PFSK-1 (cell line): ENCODE measurements around the gene SCAP.

Experiments used
- POLR2AphosphoS5 ChIP-seq: IDR thresholded peaks from 2 replicates; pipeline ENCODE4 v1.6.1; 2012; ENCODE audit warnings: low read depth, mild to moderate bottlenecking, control low read depth, low read length, moderate library complexity
- REST ChIP-seq, 2 experiments: IDR thresholded peaks; 2 replicates each; pipeline versions ENCODE4 v1.6.1 to v1.8.0; 2011 to 2012; ENCODE audit warnings: low read depth in 2 of 2, low read length in 2 of 2, control low read depth in 1 of 2, inconsistent platforms in 1 of 2, mild to moderate bottlenecking in 1 of 2, moderate library complexity in 1 of 2; ENCODE audit not compliant: insufficient read depth in 1 of 2

- TF ChIP-seq POLR2AphosphoS5: no peak
- TF ChIP-seq REST (IDR thresholded peaks at IDR 0.05; ENCODE audit: insufficient read depth in 1 of 2, low read depth in 2 of 2, low read length in 2 of 2): no peak
Measured at GRCh38 chr3:47420044-47420430, 55.7 kb downstream of the SCAP start.
